HepG2 (cell line): ENCODE measurements around the gene HMGCS2. TPM values are rescaled to one million over a fixed set of nuclear protein-coding genes. Genes with fewer than 3 reads are reported as not detected.

Experiments
- CEBPB ChIP-seq: IDR thresholded peaks from 2 replicates; pipeline ENCODE4 v1.6.1; 2011; ENCODE audit warnings: low read depth, low read length, improper control_type of control experiment, borderline replicate concordance
- CEBPG ChIP-seq: IDR thresholded peaks from 2 replicates; pipeline ENCODE4 v1.6.1; 2016
- CHD2 ChIP-seq: IDR thresholded peaks from 2 replicates; pipeline ENCODE4 v1.6.1; 2011; ENCODE audit warnings: low read depth, low read length, improper control_type of control experiment
- ERF ChIP-seq: IDR thresholded peaks from 2 replicates; pipeline ENCODE4 v1.6.1; 2018; ENCODE audit warnings: missing biosample characterization, missing genetic modification reagents
- GABPA ChIP-seq, 2 experiments: IDR thresholded peaks; 2 replicates each; pipeline ENCODE4 v1.6.1; 2011 to 2016; ENCODE audit warnings: low read depth in 2 of 2, low read length in 1 of 2, missing biosample characterization in 1 of 2, missing genetic modification characterization in 1 of 2
- JARID2 ChIP-seq: sonication (generic); formaldehyde crosslinking; IDR thresholded peaks from 2 replicates; pipeline ENCODE4 v1.8.1; 2023; ENCODE audit warnings: missing genetic modification reagents, inconsistent platforms; ENCODE audit not compliant: insufficient replicate concordance
- JUN ChIP-seq: sonication (generic); formaldehyde crosslinking; IDR thresholded peaks from 2 replicates; pipeline ENCODE4 v1.4.0; 2020; ENCODE audit warnings: mild to moderate bottlenecking, missing genetic modification reagents
- KMT2B ChIP-seq: IDR thresholded peaks from 2 replicates; pipeline ENCODE4 v1.6.1; 2016; ENCODE audit warnings: missing genetic modification reagents, missing compliant biosample characterization
- PATZ1 ChIP-seq: sonication (generic); formaldehyde crosslinking; IDR thresholded peaks from 2 replicates; pipeline ENCODE4 v1.4.0; 2020; ENCODE audit warnings: missing genetic modification reagents
- RFX1 ChIP-seq: fragments of 450-650 bp; IDR thresholded peaks from 2 replicates; pipeline ENCODE4 v1.6.1; 2017
- SIN3A ChIP-seq: IDR thresholded peaks from 2 replicates; pipeline ENCODE4 v1.6.1; 2011; ENCODE audit warnings: low read depth, mild to moderate bottlenecking, control low read depth, low read length, borderline replicate concordance
- SOX5 ChIP-seq: IDR thresholded peaks from 2 replicates; pipeline ENCODE4 v1.6.1; 2016; ENCODE audit warnings: borderline replicate concordance
- TBP ChIP-seq: sonication (generic); formaldehyde crosslinking; IDR thresholded peaks from 2 replicates; pipeline ENCODE4 v1.5.0; 2020; ENCODE audit warnings: missing genetic modification reagents
- ZFY ChIP-seq: sonication (generic); formaldehyde crosslinking; IDR thresholded peaks from 2 replicates; pipeline ENCODE4 v1.4.0; 2020; ENCODE audit warnings: missing genetic modification reagents
- ZGPAT ChIP-seq: IDR thresholded peaks from 2 replicates; pipeline ENCODE4 v1.6.1; 2016; ENCODE audit warnings: mild to moderate bottlenecking
- ZNF12 ChIP-seq: sonication (generic); formaldehyde crosslinking; IDR thresholded peaks from 2 replicates; pipeline ENCODE4 v1.5.0; 2020; ENCODE audit warnings: missing genetic modification reagents
- ZNF274 ChIP-seq: sonication (generic); formaldehyde crosslinking; IDR thresholded peaks from 2 replicates; pipeline ENCODE4 v1.5.1; 2020; ENCODE audit warnings: mild to moderate bottlenecking, missing genetic modification reagents
- ZNF460 ChIP-seq: sonication (generic); formaldehyde crosslinking; IDR thresholded peaks from 2 replicates; pipeline ENCODE4 v1.5.1; 2020; ENCODE audit warnings: missing genetic modification reagents, mild to moderate bottlenecking, borderline replicate concordance
- polyA plus RNA-seq, 8 experiments: library from polyadenylated mRNA; depleted of rRNA in 3 of 8; stranded (reverse) in 7 of 8; unstranded in 1 of 8; fragments of >200 nt; fragmentation: Illumina TruSeq in 4 of 8; extraction: Trizol in 4 of 8; gene quantifications; 2 replicates each; pipeline versions ENCODE4 v1.2.1 to v1.2.3, GENCODE V29; 2011 to 2016; ENCODE audit warnings: low read depth in 4 of 8, missing spikeins in 1 of 8, mixed read lengths in 1 of 8; ENCODE audit not compliant: insufficient read depth in 1 of 8
- total RNA-seq, 5 experiments: library from RNA; depleted of rRNA; stranded (reverse); fragments of >200 nt; fragmentation: Illumina TruSeq; extraction: Trizol; gene quantifications; 2 replicates each; pipeline ENCODE4 v1.2.3, GENCODE V29; 2016; ENCODE audit warnings: low read depth in 1 of 5
- TF ChIP-seq, protein P1 (sequence below): sonication (generic); formaldehyde crosslinking; IDR thresholded peaks from 2 replicates; pipeline ENCODE4 v1.5.0; 2020; ENCODE audit warnings: mild to moderate bottlenecking, missing genetic modification reagents
- TF ChIP-seq, protein P2 (sequence below): sonication (generic); formaldehyde crosslinking; IDR thresholded peaks from 2 replicates; pipeline ENCODE4 v1.8.1; 2022; ENCODE audit warnings: low read depth, mild to moderate bottlenecking, missing genetic modification reagents
- TF ChIP-seq, protein P3 (sequence below): sonication (generic); formaldehyde crosslinking; IDR thresholded peaks from 2 replicates; pipeline ENCODE4 v1.8.0; 2023; ENCODE audit warnings: mild to moderate bottlenecking, missing genetic modification reagents

The HMGCS2 gene
- total and polyA plus RNA-seq, 2 of the 13 experiments (the other 11 are each of a cell fraction or from before 2014, with no cell fraction given): 0.44 to 1.5 TPM

- TF ChIP-seq, protein P1, sequence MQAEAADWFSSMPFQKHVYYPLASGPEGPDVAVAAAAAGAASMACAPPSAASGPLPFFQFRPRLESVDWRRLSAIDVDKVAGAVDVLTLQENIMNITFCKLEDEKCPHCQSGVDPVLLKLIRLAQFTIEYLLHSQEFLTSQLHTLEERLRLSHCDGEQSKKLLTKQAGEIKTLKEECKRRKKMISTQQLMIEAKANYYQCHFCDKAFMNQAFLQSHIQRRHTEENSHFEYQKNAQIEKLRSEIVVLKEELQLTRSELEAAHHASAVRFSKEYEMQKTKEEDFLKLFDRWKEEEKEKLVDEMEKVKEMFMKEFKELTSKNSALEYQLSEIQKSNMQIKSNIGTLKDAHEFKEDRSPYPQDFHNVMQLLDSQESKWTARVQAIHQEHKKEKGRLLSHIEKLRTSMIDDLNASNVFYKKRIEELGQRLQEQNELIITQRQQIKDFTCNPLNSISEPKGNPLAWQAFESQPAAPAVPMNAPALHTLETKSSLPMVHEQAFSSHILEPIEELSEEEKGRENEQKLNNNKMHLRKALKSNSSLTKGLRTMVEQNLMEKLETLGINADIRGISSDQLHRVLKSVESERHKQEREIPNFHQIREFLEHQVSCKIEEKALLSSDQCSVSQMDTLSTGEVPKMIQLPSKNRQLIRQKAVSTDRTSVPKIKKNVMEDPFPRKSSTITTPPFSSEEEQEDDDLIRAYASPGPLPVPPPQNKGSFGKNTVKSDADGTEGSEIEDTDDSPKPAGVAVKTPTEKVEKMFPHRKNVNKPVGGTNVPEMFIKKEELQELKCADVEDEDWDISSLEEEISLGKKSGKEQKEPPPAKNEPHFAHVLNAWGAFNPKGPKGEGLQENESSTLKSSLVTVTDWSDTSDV (CRISPR knock-in tag): no peak
- TF ChIP-seq ZNF12 (CRISPR knock-in tag) (no peak), GABPA (IDR thresholded peaks at IDR 0.05; ENCODE audit: low read depth, low read length) (no peak), GABPA (CRISPR knock-in tag; IDR thresholded peaks at IDR 0.05; ENCODE audit: low read depth) (0 out of 2 replicates have a peak, but pooled peaks have one; percentile 23), CHD2 (0 out of 2 replicates have a peak, but pooled peaks have one; percentile 42), TBP (CRISPR knock-in tag) (no peak), CEBPB (peak; percentile 62; the same call in 1 of the 2 replicates), ERF (CRISPR knock-in tag) (peak; percentile 14; the same call in 1 of the 2 replicates), SIN3A (peak; percentile 70; the same call in 1 of the 2 replicates), CEBPG (CRISPR knock-in tag) (peak; percentile 45; the same call in 1 of the 2 replicates), JUN (CRISPR knock-in tag) (no peak), KMT2B (CRISPR knock-in tag) (no peak), ZNF460 (CRISPR knock-in tag) (no peak), PATZ1 (CRISPR knock-in tag) (peak; percentile 13; the same call in 1 of the 2 replicates), RFX1 (no peak), SOX5 (peak; percentile 11; the same call in 1 of the 2 replicates), JARID2 (CRISPR knock-in tag) (no peak), ZGPAT (CRISPR knock-in tag) (peak; percentile 42; the same call in 1 of the 2 replicates), ZFY (CRISPR knock-in tag) (peak; percentile 72), ZNF274 (CRISPR knock-in tag) (0 out of 2 replicates have a peak, but pooled peaks have one; percentile 27)
- TF ChIP-seq, protein P2, sequence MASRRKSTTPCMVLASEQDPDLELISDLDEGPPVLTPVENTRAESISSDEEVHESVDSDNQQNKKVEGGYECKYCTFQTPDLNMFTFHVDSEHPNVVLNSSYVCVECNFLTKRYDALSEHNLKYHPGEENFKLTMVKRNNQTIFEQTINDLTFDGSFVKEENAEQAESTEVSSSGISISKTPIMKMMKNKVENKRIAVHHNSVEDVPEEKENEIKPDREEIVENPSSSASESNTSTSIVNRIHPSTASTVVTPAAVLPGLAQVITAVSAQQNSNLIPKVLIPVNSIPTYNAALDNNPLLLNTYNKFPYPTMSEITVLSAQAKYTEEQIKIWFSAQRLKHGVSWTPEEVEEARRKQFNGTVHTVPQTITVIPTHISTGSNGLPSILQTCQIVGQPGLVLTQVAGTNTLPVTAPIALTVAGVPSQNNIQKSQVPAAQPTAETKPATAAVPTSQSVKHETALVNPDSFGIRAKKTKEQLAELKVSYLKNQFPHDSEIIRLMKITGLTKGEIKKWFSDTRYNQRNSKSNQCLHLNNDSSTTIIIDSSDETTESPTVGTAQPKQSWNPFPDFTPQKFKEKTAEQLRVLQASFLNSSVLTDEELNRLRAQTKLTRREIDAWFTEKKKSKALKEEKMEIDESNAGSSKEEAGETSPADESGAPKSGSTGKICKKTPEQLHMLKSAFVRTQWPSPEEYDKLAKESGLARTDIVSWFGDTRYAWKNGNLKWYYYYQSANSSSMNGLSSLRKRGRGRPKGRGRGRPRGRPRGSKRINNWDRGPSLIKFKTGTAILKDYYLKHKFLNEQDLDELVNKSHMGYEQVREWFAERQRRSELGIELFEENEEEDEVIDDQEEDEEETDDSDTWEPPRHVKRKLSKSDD: no peak
- TF ChIP-seq, protein P3, sequence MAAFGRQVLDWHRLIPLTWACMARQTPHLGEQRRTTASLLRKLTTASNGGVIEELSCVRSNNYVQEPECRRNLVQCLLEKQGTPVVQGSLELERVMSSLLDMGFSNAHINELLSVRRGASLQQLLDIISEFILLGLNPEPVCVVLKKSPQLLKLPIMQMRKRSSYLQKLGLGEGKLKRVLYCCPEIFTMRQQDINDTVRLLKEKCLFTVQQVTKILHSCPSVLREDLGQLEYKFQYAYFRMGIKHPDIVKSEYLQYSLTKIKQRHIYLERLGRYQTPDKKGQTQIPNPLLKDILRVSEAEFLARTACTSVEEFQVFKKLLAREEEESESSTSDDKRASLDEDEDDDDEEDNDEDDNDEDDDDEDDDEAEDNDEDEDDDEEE: no peak
Measured at GRCh38 chr1:119711804-119712341, 56.8 kb downstream of the HMGCS2 start, which contains the start of gene PHGDH (continued).
